HG03520 (cell line): Measurements from ENCODE around the gene LONP1.
"Not testable (repeated sequence)": the region's sequence is repeated elsewhere in the genome, so short reads cannot be mapped to it uniquely, and the experiment has no call there.

Experiments
- ATAC-seq: cut with Tn5 transposase; IDR thresholded peaks from one replicate; pipeline ENCODE4 v1.9.1; 2021; ENCODE audit warnings: mild to moderate bottlenecking, moderate library complexity; ENCODE audit not compliant: unreplicated experiment

Gene LONP1

DNA sequence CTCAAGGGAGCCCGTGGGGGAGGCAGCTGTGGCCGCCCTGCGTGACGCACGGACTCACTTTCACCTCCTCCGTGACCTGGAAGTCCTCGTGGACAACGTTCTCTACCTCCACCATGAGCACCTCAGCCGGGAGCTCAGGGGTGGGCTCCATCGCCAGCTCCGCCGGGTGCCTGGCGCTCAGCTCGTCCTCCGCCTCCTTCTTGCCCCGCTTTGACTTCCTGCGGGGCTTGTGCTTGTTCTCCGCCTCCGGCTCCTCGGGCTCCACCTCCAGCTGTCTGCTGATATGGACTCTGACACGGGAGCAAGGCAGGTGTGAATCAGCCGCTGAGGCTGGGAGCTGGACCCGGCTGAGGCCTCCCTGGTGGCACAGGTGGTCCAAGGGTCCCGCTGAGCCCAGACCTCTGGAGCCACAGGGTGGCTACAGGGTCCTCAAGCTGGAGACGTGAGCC, 8.2 kb downstream of the LONP1 start:
- ATAC-seq, result no peak

DNA sequence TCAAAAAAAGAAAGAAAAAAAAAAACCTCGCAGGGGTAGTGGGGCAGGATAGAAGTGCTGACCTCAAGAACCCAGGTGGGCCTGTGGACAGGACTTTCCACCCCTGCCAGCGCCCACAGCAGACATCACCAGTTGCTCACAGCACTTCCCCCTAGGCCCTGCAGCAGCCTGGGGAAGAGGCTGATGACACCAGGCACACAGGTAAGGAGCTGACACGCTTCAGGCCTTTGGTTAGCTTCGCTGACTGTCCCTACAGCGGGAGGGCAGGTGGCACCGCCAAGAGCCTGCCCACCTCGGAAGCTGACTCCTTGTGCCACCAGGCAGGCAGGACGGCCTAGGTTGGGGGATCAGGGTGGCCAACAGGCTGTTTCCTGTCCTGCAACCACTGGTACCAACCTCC, 8.9 kb downstream of the LONP1 start:
- ATAC-seq, result no peak

DNA sequence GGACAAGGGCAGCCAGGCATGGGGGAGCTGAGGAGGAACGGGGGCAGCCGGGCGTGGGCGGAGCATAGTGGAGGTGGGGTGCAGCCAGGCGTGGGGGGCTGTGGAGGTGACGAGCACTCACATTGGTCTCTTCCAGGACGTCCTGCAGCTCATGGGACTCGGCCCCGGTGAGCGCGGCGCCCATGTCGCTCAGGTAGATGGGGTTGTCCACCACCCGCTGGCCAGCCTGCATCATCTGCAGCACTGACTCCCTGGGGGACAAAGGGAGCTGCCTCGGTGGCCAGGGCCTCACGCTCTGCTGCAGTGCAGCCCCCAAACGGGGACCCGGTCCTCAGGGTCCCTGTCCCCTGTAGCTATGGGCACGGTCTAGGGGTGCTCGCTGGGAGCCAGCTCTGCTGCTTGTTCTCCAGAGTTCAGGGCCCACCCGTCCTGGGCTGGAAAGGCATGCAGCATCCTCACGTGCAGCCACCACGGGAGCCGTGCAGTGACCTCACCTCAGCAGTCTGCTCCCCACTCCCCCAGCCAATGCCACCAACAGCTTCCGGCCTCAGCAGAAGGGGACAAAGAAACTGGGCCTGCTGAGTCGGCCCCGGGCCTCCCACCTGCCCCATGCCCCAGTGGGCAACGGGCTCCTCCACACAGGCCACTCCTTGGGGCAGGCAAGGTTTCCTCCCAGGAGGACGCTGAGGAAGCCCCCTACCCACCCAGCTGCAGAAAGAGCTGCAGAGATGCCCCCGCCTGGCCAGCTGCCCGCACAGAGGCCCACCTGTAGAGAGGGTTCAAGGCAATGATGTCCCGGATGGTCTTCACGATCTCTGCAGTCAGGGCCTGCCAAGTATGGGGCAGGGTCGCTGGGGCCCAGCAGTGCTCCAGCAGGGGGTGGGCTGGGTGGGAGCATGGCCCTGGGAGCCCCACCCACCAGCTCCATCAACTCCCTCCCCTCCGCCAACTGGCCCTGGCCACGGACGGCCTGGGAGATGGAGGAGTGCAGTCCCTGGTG, 12.1 kb downstream of the LONP1 start:
- ATAC-seq, result no peak

DNA sequence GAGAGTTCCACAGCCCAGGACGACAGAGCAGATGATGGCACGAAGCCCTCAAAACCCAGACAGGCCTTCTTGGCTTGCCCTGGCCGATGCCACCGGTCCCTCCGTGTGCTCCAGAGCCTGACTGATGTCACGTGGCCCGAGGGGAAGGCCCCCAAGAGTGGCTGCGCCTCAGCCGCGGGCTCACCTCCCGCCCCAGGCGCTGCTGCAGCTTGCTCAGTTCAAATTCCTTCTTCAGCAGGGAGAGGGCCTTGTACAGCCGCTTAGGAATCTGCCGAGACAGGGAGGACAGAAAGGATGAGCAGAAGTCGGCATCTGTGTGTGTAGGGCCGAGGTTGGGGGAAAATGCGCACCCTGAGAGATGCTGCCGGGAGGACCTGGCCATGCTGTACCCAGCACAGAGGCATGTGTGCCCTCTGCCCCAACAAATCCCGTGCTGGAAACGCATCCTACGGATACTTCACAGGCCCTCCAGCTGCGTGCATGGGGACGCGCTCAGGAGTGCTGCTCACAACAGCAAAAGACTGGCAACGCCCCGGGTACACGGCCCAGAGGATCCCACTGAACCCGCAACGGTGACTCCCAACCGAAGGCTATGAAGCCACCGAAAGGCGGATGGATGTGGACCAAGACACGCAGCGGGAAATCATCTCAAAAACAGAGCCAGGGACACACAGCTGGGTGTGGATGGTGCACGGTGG, 12.9 kb downstream of the LONP1 start:
- no peak for ATAC-seq

DNA sequence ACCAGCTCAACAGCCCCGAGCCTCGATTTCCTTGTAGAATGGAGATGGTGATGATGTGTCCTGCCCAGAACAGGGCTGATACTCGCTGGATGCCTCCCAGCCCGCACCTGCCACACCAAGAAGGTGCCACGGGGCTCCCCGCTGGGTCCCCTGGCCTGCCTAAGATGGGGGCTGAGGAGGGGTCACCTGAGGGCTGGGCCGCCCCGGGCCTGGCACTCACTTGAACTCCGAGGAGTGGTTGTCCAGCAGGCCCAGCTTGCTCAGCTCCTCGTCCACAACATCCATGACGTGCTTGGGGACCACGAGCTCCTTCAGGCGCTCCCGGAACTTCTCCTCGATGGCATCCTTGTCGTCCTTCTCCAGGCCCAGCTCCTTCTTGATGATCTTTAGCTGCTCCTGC, 14.4 kb downstream of the LONP1 start:
- ATAC-seq, result no peak

DNA sequence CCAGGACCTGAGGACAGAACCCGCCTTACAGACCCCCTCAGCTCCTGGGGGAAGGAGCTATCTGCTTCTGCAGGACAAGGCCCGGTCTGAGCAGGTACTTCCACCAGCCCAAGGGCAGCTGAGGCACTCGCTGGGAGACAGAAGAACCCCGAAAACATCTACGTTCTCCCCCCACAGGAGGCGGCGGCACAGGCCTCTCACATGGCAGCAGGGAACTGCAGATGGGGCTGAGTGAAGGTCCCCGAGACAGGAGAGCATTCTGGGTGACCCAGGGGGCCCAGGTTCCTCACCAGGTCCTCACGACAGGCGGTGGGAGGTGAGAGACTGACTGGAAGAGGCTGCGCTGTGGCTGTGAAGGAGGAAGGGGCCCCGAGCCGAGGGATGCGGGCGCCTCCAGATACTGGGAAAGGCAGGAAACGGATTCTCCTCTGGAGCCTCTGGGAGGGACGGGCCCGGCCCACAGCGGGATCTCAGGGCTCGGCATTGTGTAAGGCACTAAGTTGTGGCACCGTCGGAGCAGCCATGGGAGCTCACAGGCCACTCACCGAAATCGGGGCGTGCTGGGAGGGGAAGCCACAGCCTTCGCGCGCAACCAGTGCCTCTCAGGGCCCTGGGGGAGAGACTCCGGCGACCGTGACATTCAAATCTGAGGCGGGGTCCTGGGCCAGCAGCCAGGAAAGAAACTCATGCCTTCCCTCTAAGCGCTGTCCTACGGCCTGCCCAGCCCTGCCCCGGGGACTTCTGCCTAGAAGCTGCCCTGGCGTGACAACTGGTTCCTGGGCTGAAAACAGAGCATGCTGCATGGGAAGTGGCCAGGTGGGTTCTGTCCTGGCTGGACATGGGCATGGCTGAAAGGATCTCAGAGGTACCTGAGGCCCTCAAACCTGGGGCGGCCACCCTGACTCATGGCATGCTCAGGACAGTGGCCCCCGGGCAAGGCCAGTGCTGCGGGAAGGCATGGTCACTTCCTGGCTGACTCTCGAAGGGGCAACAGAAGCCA, 15.8 kb downstream of the LONP1 start:
- ATAC-seq, result no peak

DNA sequence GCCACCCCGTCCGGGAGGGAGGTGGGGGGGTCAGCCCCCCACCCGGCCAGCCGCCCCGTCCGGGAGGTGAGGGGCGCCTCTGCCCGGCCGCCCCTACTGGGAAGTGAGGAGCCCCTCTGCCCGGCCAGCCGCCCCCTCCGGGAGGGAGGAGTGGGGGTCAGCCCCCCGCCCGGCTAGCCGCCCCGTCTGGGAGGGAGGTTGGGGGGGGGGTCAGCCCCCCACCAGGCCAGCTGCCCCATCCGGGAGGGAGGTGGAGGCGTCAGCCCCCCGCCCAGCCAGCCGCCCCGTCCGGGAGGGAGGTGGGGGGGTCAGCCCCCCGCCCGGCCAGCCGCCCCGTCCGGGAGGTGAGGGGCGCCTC, 17.9 kb downstream of the LONP1 start:
- ATAC-seq, result not testable (repeated sequence)

DNA sequence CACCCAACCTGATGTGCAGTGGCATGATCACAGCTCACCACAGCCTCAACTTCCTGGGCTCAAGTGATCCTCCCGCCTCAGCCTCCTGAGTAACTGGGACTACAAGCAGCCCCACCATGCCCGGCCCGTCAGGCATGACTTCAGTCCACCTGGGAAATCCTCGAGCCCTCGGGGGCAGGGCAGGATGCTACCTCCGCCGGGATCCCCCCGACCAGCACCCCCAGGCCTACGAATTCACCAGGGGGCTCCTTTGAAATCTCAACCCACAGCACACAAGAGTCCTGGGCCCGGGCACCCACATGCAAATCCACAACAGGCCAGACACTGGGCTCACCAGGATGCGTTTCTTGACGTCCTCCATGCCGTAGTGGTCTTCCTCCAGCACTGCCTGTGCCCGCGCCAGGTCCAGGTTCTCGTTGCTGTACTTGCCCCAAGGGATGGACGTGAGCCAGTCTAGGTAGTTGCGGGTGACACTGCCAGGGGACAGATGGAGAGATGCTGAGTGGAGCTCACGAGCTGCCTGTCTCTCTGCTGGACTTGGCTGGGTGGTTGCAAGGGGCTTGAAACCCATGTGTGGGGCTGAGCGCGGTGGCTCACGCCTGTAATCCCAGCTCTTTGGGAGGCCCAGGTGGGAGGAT, 19.4 kb downstream of the LONP1 start:
- no peak for ATAC-seq

DNA sequence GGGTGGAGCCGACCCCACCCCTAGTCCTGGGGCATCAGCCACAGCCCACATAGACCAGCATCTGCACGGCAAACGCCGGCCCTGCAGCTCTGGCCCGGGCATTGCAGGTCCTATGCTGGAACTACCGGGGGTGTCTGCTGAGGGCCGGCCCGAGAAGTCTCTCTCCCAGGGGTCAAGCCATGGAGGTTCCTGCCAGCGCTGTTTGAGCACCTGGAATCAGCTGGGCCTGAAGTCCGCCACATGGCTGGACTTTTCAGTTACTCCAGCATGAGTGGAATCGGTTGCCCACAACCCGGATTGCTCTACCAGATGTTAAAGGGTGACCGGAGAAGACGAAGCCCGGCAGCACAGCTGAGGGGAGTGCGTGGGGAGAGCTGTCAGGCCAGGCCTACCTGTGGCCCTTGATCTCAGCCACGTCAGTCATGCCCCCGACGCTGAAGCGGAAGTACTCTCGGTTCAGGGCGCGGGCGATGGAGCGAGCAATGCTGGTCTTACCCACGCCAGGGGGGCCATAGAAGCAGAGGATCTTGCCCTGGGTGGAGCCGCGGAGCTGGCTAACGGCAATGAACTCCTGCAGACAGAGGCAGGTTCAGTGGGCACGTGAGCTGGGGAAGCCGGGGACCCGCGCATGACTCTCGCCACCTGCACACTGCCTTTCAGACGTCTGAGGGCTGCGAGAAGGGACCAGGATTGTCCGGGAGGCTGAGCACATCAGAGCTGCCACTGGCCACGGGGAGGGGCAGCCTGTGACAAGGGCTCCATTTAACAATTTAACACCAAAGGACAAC, 21.1 kb downstream of the LONP1 start:
- ATAC-seq, result no peak

DNA sequence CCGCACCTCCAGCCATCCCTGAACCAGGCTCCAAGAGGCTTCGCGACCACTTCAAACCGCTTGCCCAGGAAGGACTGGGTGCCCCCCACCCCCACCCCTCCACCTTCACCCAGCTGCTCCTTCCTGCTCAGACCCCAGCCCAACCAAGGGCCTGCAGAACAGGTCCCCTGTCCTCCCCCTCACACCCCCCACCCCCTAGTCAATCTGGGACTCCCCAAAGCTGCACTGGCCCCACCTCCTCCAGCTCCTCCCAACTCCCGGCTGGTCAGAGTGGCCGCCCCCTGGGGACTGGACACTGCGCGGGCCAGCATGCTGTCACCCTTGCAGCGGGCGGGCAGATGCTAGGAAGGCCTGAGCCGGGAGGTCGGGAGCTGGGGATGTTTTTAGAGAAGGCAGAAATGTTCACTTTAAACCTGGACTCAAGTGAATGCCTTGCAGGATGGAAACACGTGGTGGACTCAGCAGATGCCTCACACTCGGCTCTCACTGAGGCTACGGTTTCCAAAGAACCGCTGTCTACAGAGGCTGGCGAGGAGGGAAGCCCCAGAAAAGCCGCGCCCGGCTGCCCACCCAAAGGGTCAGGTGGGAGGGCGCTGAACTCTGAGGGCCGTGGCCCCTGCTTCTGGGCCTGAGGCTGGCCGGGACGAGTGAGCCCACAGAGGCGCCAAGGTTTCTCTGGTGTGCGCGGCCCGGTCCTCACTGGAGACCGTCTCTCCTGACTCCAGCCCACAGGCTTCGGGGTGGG, 21.9 kb downstream of the LONP1 start:
- no peak for ATAC-seq

DNA sequence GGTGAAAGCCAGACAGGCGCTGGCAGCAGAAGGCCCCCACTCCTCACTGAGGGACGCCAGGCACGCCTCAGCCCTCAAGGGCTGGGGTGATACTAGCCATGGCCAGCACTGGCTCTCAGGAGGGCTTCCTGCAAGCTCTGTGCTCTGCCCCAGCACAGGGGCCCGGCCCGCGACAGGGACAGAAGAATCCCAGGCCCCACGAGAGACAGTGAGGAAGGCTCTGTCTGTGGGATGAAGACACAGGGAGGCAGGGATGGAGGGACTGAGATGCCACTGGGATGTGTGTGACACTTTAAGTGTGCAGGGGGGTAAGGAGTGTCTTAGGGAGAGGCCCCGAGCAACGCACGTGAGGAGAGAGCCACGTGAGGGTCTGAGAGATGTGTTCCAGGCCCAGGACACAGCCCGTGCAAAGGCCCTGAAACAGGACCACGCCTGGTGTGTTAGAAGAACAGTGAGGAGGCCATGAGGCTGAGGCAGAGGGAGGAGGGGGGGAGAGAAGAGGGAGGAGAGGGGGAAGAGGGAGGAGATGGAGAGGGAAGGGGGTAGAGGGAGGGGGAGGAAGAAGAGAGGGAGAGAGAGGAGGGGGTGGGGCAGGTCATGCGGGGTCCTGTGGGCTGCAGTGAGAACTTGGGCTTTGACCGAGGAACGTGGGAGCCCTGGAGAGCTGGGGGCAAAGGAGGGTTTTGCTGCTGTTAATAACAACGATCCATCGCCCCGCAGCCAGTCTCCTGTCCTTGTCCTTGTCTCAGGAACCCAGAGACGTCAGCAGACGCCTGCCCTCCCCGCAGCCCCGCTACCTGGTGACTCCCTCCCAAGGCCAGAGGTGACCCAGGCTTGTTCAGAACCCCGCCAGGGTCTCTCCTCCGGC, 22.7 kb downstream of the LONP1 start:
- no peak for ATAC-seq

DNA sequence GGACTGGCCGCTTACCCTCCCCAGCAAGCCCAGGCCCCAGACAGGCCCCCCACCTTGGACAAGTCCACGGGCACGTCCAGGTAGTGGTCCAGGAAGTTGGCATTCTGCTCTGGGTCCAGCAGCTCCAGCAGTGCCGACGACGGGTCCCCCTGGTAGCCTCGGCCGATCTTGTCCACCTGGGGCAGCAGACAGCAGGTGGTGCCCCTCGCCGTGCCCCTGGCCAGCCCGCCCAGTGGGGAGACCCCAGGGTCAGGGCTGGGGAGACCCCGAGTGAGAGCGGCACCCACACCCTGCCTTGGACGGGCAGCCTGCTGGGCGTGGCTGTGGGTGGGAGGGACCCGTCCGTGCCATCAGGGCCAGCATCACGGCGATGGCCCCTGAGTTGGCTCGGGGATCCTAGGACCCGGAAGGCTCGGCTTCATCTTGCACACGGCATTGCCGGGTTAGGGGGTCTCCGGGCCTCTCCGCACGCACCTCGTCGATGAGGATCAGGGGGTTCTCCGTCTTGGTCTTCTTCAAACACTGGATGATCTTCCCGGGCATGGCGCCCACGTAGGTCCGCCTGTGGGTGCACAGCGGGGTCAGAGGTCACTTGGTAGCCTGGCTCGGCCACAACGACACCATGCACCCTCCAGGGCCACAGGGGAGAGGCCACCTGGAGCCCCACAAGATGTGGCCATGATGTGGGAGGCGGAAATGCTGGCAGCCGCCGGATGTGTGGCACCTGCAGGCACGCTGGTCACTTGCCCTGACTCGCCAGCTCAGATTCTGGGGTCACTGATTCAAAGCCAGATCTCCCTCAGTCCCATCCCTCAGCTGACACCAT, 23.5 kb downstream of the LONP1 start:
- ATAC-seq, result no peak

DNA sequence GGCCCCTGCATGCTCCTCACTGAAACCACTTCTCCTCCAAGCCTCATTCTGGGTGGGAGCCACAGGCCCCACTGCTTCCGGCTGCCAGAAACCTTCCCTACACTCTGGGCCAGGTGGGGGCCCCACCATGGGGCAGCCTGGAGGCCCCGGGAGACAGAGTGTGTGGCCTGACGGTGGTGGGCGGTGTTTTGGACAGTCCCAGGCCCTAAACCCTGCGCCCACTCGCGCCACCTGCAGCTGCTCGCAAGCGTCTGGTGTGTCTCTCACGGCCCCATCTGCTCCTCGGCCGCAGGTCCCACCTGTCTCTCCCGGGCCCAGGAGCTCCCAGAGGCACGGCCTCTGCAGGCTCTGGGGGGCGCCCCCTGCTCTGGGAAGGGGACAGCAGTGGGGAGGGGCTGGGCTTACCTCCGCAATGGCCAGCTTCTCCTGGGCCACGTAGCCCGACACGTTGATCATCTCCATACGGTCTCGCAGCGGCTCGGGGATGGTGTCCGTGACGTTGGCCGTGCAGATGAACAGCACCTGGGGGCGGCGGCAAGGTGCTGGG, 24.2 kb downstream of the LONP1 start:
- ATAC-seq, result no peak

DNA sequence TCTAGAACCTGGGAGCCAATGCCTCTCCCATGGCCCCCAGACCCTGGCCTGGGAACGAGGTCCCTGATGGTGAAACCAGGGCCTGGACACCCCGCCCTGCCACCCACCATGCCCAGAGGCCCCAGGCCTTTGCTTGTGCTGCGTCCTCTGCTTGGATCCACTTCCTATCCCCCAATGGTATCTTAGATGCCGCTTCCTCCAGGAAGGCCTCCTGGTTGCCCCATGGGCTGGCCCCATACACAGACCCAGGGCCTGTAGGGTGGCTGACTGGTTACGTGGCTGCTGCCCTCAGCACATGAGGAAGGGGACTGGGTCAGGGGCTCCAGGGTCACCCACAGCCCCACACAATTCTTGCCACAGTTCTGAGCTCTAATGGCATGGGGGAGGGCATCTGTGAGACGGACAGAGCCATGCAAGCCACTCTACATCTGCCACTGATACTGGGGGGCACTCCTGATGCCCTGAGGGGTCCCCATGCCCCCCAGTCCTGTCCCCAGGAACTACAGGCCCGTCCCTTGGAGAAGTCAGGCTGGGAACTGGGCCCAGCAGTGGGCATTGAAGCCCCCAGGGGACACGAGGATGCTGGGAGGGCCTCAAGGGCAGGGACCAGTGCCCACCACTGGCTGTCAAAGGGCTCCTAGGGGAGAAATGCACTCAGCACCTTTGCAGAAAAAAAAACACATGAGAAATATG, 24.8 kb downstream of the LONP1 start:
- ATAC-seq, result no peak

DNA sequence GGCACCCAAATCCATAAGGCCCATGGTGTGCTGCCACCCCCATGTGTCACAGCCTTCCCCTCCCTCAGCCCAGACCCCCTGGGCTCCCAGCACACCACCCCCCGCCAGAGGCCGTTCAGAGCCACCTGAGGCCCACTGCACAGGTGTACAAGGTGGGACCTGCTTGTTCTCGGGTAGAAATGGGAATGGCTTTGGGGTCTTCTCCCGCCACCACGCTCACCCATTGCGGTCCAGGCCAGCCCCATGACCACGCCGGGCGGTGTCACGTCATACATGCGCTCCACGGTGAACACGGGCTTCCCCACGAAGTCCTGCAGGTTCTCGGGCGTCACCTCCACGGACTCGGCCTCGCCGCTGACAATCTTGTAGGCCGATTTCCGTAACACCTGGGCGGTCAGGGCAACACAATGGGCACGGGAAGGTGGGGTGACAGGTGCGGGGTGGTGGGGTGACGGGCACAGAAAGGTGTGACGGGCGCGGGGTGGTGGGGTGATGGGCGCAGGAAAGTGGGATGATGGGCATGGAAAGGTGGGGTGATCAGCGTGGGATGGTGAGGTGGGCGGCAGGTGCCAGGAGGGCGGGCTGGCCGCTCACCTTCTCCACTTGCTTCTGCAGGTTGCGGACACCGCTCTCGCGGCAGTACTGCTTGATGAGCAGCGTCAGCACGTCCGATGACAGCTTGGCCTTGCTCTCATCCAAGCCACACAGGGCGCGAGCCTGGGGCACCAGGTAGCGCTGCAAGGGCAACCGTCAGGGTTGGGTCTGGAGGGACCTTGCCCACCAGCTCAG, 25.6 kb downstream of the LONP1 start:
- no peak for ATAC-seq
